RWPE2 (cell line): ENCODE measurements around the gene TRIO.

Experiments used
- ATAC-seq: fragments of 200-7000 bp; cut with Tn5 transposase; 3 replicates; pipeline ENCODE4 v1.9.1; 2021; ENCODE audit warnings: low read depth
- DNase-seq: peaks from one replicate; pipeline ENCODE4 v3.0.0-alpha.2; 2020; ENCODE audit warnings: low spot score
- H3K27ac ChIP-seq: fragments of 450-650 bp; 2 replicates; pipeline ENCODE4 v1.5.1; 2017; ENCODE audit warnings: mild to moderate bottlenecking; ENCODE audit not compliant: poor library complexity, severe bottlenecking
- H3K27me3 ChIP-seq: fragments of 250-450 bp; sonication (Bioruptor Pico); 2 replicates; pipeline ENCODE4 v1.5.1; 2021; ENCODE audit warnings: mild to moderate bottlenecking, moderate library complexity; ENCODE audit not compliant: insufficient read depth, poor library complexity, severe bottlenecking
- H3K36me3 ChIP-seq: fragments of 250-450 bp; sonication (Bioruptor Pico); 2 replicates; pipeline ENCODE4 v1.5.1; 2020; ENCODE audit warnings: low read depth, mild to moderate bottlenecking, moderate library complexity
- H3K4me1 ChIP-seq: fragments of 250-450 bp; sonication (Bioruptor Pico); 2 replicates; pipeline ENCODE4 v1.5.1; 2021; ENCODE audit warnings: mild to moderate bottlenecking, moderate library complexity; ENCODE audit not compliant: insufficient read depth, poor library complexity, severe bottlenecking
- H3K4me3 ChIP-seq: fragments of 250-450 bp; sonication (Bioruptor Pico); 2 replicates; pipeline ENCODE4 v1.5.1; 2021; ENCODE audit warnings: mild to moderate bottlenecking, moderate library complexity; ENCODE audit not compliant: severe bottlenecking
- H3K9me3 ChIP-seq: fragments of 250-450 bp; sonication (Bioruptor Pico); 2 replicates; pipeline ENCODE4 v1.5.1; 2021; ENCODE audit warnings: mild to moderate bottlenecking, moderate library complexity; ENCODE audit not compliant: severe bottlenecking
- TF ChIP-seq, protein P1 (sequence below): fragments of 450-650 bp; IDR thresholded peaks from one replicate; pipeline ENCODE4 v1.5.1; 2017; ENCODE audit warnings: mild to moderate bottlenecking, moderate library complexity; ENCODE audit not compliant: poor library complexity, severe bottlenecking

TRIO gene

DNA sequence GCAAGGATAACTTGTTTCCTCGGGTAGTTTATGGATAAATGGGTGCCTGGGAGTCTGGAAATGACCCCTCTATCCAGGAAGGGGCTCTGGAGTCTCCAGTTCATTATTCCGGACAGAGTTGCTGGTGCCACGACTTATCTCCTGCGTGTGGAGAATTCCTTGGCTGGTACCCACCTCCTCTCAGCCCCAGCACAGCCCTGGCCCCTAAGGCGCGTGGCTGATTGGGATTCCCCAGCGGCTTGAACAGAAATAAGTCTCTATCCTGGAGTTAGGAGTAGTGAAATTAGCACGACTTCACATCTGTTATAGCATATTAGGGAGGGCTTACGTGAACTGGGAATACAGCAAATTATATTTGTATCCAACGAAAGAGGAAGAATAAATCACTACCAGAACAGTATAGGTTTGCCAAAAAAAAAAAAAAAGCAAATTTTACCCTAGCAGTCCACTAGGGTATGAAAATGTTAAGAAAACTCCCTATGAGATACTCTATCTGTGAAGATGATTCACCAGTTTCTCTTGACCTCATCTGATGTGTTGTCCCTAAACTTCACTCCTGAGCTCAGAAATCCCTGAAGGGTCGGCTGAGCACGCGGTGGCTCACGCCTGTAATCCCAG, 265.9 kb downstream of the TRIO start:
- no peaks in the 10 kb centered on the region for H3K27me3 ChIP-seq
- no peaks in the 10 kb centered on the region for H3K9me3 ChIP-seq
- no peak overlapping the region for H3K4me3 ChIP-seq
- ATAC-seq (no peak), DNase-seq (no peak)
- H3K4me1 ChIP-seq, result peaks cover 19% of the 10 kb centered on the region
- H3K27ac ChIP-seq, result no peak overlapping the region
- TF ChIP-seq, protein P1, sequence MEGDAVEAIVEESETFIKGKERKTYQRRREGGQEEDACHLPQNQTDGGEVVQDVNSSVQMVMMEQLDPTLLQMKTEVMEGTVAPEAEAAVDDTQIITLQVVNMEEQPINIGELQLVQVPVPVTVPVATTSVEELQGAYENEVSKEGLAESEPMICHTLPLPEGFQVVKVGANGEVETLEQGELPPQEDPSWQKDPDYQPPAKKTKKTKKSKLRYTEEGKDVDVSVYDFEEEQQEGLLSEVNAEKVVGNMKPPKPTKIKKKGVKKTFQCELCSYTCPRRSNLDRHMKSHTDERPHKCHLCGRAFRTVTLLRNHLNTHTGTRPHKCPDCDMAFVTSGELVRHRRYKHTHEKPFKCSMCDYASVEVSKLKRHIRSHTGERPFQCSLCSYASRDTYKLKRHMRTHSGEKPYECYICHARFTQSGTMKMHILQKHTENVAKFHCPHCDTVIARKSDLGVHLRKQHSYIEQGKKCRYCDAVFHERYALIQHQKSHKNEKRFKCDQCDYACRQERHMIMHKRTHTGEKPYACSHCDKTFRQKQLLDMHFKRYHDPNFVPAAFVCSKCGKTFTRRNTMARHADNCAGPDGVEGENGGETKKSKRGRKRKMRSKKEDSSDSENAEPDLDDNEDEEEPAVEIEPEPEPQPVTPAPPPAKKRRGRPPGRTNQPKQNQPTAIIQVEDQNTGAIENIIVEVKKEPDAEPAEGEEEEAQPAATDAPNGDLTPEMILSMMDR, result no peak
- peaks cover 88% of the 10 kb centered on the region for H3K36me3 ChIP-seq

DNA sequence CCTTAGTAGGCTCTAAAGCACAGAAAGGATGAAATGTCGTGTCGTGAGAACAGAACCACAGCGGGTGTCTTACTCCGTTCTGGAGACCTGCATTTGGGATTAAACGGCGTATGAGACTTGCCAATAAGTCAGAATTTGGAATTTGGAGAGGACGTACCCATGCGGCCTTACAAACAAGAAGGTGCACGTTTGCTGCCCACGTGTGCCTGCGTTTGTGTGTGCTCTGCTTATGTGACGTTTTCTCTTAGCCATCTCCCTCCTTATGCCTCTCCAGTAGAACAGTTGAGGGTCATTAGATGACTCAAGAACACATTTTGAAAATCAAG, 266.9 kb downstream of the TRIO start:
- H3K27me3 ChIP-seq, result no peaks in the 10 kb centered on the region
- H3K4me3 ChIP-seq, result no peak overlapping the region
- H3K9me3 ChIP-seq, result no peaks in the 10 kb centered on the region
- ATAC-seq (no peak), DNase-seq (no peak)
- H3K4me1 ChIP-seq, result peaks cover 19% of the 10 kb centered on the region
- H3K36me3 ChIP-seq, result peaks cover 92% of the 10 kb centered on the region
- TF ChIP-seq, protein P1, result no peak
- H3K27ac ChIP-seq, result no peak overlapping the region

DNA sequence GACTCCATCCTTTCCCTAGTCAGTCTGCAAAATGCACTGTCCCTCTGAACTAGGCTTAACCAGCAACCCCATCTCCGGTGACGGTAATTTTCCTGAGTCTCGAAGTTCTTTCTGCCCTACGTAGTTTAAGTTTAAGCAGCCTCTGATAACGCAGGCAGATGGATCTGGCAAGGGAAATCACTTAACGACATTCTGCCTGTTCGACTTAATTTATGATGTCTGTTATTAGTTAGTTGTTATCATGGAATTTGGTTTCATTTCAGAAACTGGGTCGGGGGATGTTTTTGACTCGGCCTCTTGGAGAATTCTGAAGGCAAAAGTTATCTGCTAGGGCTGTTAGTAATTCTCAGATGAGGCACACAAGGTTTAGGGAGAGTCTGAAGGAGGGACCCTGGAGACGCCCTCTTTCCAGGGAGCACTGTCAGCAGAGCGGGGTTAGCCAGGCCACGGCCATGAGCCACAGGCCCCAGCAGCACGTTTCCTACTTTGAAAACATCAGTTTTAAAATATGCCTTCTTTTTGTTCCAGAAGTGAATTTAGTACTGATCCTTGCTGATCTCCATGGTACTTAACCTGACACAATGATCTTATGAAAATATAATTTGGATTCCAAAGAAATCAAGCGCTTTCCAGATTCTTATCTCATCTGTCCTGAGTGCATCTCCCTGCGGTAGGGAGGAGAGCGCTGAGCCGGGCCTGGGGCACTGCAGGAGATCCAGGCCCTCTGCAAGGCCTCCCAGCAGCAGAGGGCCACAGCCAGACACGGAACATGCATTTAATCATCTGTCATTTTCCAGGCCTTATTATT, 267.5 kb downstream of the TRIO start:
- peaks cover 92% of the 10 kb centered on the region for H3K36me3 ChIP-seq
- H3K4me1 ChIP-seq, result peaks cover 14% of the 10 kb centered on the region
- no peak overlapping the region for H3K27ac ChIP-seq
- H3K9me3 ChIP-seq, result no peaks in the 10 kb centered on the region
- no peaks in the 10 kb centered on the region for H3K27me3 ChIP-seq
- no peak for DNase-seq
- ATAC-seq, result no peak
- H3K4me3 ChIP-seq, result no peak overlapping the region
- TF ChIP-seq, protein P1, result no peak

DNA sequence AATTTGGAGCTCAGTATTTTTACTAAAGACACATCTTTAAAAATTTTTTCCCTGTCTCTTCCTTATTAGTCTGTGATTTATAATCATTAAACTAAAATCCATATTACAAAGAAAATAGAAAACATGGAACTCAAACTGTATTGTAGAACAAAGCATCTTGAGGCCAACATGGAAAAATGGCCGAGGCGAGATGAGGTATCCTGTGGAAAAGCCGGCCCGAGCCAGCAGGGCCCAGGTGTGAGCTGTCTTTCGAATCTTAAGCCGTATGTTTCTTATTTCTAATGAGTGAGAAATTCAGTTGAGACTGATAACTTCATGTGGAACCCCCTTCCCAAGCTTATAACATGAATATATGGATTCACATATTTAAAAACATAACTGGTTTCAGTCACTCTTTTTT, 268.1 kb downstream of the TRIO start:
- Histone ChIP-seq H3K9me3 (no peaks in the 10 kb centered on the region), H3K4me1 (peaks cover 8% of the 10 kb centered on the region), H3K27me3 (no peaks in the 10 kb centered on the region), H3K27ac (no peak overlapping the region), H3K36me3 (peaks cover 93% of the 10 kb centered on the region), H3K4me3 (no peak overlapping the region)
- TF ChIP-seq, protein P1, result no peak
- ATAC-seq (no peak), DNase-seq (no peak)

DNA sequence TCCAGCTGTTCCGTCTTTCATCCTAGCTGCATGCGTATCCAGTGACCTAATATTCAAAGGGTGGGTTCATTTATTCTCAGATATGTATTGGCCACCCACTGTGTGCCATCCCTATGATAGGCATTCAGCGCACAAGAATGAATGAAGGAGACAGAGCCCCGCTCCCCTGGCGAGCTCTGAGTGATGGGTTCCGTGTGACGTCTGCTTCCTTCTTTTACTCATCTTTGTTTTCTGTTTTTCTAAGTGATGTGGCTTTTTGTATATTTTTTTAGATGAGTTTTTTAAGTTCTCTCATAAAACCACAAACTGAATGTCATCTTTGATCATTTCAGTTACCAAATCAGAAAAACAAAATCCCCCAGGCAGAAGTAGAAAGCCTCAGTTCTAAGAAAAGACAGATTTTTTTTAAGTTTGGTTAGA, 270.2 kb downstream of the TRIO start:
- no peaks in the 10 kb centered on the region for H3K4me1 ChIP-seq
- no peaks in the 10 kb centered on the region for H3K27me3 ChIP-seq
- H3K36me3 ChIP-seq, result peaks cover 92% of the 10 kb centered on the region

More for the DNA sequence above, 270.2 kb downstream of the TRIO start:
- no peaks in the 10 kb centered on the region for H3K9me3 ChIP-seq
- TF ChIP-seq, protein P1, result no peak
- H3K4me3 ChIP-seq, result no peak overlapping the region
- DNase-seq (no peak), ATAC-seq (no peak)
- no peak overlapping the region for H3K27ac ChIP-seq
